ENCODE data around the gene BRD1.

BRD1 gene

GRCh38 chr22:49748514-49748913 is 79.2 kb downstream of the BRD1 start:
- TF ChIP-seq CTCF (conservative IDR thresholded peaks at IDR 0.05; ENCODE audit: low read depth, low read length): no peak
- H3K4me3 ChIP-seq (ENCODE audit: low read length): no peak overlapping the region
- no peak for DNase-seq (ENCODE audit: low read depth)

GRCh38 chr22:49747716-49748115 is 80.0 kb downstream of the BRD1 start:
- no peak for TF ChIP-seq CTCF (conservative IDR thresholded peaks at IDR 0.05; ENCODE audit: low read depth, low read length)

GRCh38 chr22:49747130-49747529 is 80.5 kb downstream of the BRD1 start:
- no peak for DNase-seq (ENCODE audit: low read depth)
- no peak for TF ChIP-seq CTCF (conservative IDR thresholded peaks at IDR 0.05; ENCODE audit: low read depth, low read length)
- H3K4me3 ChIP-seq (ENCODE audit: low read length): no peak overlapping the region

More at GRCh38 chr22:49747716-49748115, 80.0 kb downstream of the BRD1 start:
- no peak overlapping the region for H3K4me3 ChIP-seq (ENCODE audit: low read length)
- DNase-seq (ENCODE audit: low read depth): no peak

- H3K4me3 ChIP-seq (ENCODE audit: low read length): no peak overlapping the region
- DNase-seq (ENCODE audit: low read depth): no peak
- no peak for TF ChIP-seq CTCF (conservative IDR thresholded peaks at IDR 0.05; ENCODE audit: low read depth, low read length)
These were observed 81.6 kb downstream of the BRD1 start for GRCh38 chr22:49746065-49746464.

GRCh38 chr22:49740242-49740641 is 87.4 kb downstream of the BRD1 start:
- TF ChIP-seq CTCF (conservative IDR thresholded peaks at IDR 0.05; ENCODE audit: low read depth, low read length): no peak
- H3K4me3 ChIP-seq (ENCODE audit: low read length): no peak overlapping the region
- no peak for DNase-seq (ENCODE audit: low read depth)

GRCh38 chr22:49739138-49739537 is 88.5 kb downstream of the BRD1 start:
- TF ChIP-seq CTCF (conservative IDR thresholded peaks at IDR 0.05; ENCODE audit: low read depth, low read length): no peak

GRCh38 chr22:49738566-49738965 is 89.1 kb downstream of the BRD1 start:
- no peak for TF ChIP-seq CTCF (conservative IDR thresholded peaks at IDR 0.05; ENCODE audit: low read depth, low read length)
- no peak overlapping the region for H3K4me3 ChIP-seq (ENCODE audit: low read length)
- no peak for DNase-seq (ENCODE audit: low read depth)

More at GRCh38 chr22:49739138-49739537, 88.5 kb downstream of the BRD1 start:
- DNase-seq (ENCODE audit: low read depth): no peak
- no peak overlapping the region for H3K4me3 ChIP-seq (ENCODE audit: low read length)

Measured in retinal pigment epithelial cell (primary cell).